Dedifferentiated amniotic fluid mesenchymal stem cell (primary cell): ENCODE data around the gene TBC1D19.
"Not testable (repeated sequence)": the region's sequence is repeated elsewhere in the genome, so short reads cannot be mapped to it uniquely, and the experiment has no call there.

ENCODE experiments used
- DNase-seq: peaks from one replicate; pipeline ENCODE4 v3.0.0-alpha.2; 2016; ENCODE audit errors: extremely low spot score

The TBC1D19 gene

GRCh38 chr4:26685250-26685649, 101.4 kb downstream of the TBC1D19 start:
- DNase-seq = no peak

- DNase-seq = peak; percentile 76
These were observed 103.8 kb downstream of the TBC1D19 start for GRCh38 chr4:26687728-26688127.

GRCh38 chr4:26690506-26690905, 106.6 kb downstream of the TBC1D19 start:
- no peak for DNase-seq

DNA sequence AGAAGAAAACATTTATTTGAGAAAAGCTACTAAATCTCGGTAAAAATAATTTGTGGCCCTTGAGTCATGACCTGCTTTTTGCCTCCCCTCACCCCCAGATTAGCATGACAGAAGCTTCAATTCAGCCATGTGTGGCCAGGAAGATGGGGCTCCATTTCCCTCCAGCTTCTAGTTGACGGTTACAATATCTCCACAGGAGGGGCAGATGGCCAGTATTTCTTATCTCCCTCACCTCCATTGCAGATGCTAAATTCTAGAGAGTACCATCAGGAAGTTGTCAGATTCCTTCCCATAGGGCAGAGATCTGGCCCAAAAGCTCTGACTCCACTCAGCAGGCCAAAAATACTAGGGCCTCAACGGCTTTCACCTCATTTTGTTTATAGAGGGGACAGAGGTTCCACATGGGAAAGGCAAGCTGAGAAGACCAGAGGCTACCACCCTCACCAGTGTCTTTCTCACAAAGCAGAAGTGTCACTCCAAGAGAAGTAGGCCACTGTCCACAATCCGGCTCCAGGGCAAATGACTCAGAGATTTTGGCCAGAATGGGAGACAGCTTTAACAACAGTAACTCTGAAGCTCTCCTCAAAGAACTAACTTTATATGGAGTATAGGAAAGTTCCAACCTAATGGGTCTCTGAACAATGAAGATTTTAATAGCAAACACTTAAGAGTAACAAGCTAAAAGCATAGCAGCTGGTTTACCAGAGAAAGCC, 108.3 kb downstream of the TBC1D19 start:
- no peak for DNase-seq

DNA sequence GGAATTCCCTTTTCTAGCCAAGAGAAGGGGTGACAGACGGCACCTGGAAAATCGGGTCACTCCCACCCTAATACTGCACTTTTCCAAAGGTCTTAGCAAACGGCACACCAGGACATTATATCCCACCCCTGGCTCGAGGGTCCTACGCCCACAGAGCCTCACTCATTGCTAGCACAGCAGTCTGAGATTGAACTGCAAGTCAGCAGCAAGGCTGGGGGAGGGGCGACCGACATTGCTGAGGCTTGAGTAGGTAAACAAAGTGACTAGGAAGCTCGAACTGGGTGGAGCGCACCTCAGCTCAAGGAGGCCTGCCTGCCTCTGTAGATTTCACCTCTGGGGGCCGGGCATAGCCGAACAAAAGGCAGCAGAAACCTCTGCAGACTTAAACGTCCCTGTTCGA, 110.2 kb downstream of the TBC1D19 start:
- not testable (repeated sequence) for DNase-seq

GRCh38 chr4:26700110-26700509, 116.2 kb downstream of the TBC1D19 start:
- DNase-seq = no peak

GRCh38 chr4:26701095-26701494, 117.2 kb downstream of the TBC1D19 start:
- no peak for DNase-seq

DNA sequence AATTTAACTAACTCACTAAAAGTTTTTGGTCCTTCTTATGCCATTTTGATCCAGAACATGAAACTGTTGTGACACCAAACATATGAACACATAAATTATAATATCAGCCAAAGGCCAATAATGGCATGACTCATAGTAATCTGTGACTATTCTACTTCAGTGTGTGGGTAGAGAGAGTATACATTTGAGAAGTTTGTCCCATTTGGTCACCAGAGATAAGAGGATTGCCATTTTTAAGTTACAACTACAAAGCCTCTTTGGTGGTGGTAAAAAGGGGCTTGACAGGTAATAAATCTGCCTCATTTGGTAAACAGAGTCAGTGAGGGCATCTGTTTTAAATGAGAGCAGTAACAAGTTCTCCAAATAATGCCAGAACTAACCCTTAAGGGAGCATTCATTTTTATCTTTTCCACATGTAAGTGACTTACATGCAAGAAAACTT, 117.9 kb downstream of the TBC1D19 start:
- DNase-seq = peak; percentile 18

- DNase-seq = no peak
These were observed 123.5 kb downstream of the TBC1D19 start for GRCh38 chr4:26707342-26707741.

DNA sequence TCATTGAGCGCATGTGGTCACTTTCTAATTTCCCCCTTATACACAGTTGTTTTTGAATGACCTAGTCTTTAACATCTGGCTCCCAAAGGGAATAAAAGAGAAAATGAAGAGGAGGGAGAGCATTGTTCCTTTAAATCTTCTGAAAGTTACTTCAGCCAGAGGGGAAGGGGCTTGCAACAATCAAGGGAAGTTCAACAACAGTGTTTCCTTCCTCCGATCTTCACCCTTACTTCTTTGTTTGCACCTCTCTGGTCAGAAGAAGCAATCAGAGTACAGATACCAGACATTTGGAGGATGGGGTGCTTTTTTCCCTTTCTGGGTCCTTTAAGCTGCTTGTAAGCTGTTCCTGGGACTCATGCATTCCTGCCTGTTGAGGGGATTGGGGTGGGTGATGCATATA, 125.4 kb downstream of the TBC1D19 start:
- DNase-seq = no peak

DNA sequence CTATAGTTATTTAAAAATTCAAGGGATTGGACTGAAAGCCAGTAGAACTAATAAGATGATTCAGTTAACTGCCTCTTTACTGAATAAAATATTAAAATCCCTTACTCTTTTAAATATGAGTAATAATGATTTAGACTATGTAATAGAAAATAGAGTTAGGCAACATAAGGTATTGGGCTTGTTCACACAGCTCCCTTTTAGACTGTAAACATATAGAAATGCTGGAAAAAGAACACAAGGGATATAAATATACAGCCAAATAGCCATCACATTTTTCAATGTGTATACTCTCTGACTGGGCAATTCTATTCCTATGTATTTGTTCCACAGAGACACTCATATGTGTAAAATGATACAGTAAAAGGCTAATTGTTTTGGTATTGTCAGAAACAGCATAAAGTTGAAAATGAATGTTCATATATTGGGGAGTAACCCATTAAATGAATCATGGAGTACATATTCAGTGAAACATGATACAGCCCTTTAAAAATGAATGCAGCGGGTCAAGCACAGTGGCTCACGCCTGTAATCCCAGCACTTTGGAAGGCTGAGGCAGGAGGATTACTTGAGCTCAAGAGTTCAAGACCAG, 129.8 kb downstream of the TBC1D19 start:
- DNase-seq = no peak

GRCh38 chr4:26715636-26716242, 131.9 kb downstream of the TBC1D19 start:
- no peak for DNase-seq

GRCh38 chr4:26717332-26717731, 133.4 kb downstream of the TBC1D19 start:
- DNase-seq = no peak

GRCh38 chr4:26719954-26720552, 136.2 kb downstream of the TBC1D19 start:
- DNase-seq = peak; percentile 49

DNA sequence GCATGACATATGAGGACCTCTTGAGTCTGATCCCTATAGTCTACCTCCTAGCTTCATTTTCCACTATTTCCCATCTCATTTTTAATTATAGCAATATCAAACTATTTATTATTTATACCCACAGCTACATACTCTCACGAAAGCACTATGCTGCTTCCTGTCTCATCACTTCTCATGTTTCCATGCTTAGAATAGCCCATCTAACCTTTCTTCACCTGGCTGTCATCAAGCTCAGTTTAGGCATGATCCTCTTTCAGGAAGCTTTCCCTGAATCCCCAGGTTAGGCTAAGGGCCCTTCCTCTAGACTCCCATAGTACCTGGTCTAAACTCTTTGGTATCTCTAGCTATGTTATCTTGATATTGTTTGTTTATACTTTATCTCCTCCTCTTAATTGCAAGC, 137.8 kb downstream of the TBC1D19 start:
- no peak for DNase-seq

DNA sequence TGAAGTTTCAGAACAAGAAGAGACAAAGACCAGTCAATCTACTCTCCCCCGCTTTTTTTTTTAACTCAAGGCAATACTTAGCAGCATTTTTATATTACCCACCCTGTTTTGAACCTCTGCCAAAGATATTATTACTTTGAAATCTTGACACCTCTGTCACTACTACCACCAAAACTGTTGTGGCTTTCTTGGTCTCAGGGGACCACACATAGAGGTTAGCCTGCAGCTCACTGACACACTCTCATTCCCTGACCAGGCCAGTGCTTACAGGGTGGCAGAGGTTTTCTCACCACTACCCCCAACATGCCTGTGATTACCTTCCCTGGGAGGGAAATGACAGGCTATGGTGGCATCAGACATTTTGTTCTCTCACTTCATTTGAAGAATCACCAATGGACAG, 139.3 kb downstream of the TBC1D19 start:
- no peak for DNase-seq

GRCh38 chr4:26724534-26724933, 140.7 kb downstream of the TBC1D19 start:
- DNase-seq = no peak

DNA sequence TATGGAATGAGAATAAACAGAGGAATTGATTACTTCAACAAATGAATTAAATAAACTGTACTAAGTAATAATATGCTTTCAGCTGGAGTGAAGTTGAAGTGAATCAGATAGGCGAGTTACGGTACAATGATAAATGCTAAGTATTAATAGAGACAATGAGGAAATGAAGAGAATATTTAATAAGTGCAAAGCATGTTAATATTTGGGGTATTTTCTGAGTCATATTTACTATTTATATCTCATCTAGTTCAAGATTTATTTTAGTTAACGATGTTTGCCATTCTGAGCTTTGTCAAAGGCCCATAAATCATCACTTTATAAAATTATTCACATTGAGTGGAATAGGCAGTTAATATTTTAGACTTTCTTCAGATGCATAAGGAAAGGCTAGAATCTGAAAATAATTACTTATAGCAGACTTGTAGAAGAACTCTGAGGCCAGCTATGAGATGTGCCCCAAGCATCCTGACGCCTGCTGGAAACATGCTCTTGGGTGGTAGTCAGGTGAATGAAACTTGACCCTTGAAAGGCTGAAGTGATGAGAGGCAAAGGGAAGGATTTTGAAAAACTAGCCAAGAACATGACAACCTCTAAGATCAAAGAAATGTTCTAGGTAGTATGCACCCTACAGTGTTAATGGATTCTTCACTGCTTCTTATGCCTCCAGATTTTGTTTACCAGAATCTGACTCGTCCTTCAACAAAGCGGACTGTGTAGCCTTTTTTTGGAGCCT, 142.9 kb downstream of the TBC1D19 start:
- no peak for DNase-seq

- no peak for DNase-seq
These were observed 144.0 kb downstream of the TBC1D19 start for GRCh38 chr4:26727844-26728243.

GRCh38 chr4:26729027-26729426, 145.1 kb downstream of the TBC1D19 start:
- no peak for DNase-seq

- no peak for DNase-seq
These were observed 145.7 kb downstream of the TBC1D19 start for GRCh38 chr4:26729547-26729946.
